Colonic mucosa (tissue), 4 donors: ENCODE data around the gene AMIGO1. TPM values are rescaled to one million over a fixed set of nuclear protein-coding genes. Genes with fewer than 3 reads are reported as not detected.

Experiments used
- DNase-seq: peaks from one replicate; pipeline ENCODE4 v3.0.0-alpha.2; 2020
- H3K27ac ChIP-seq: fragments of 200-600 bp; one replicate; pipeline ENCODE4 v1.8.0; 2021
- H3K27me3 ChIP-seq: fragments of 200-600 bp; one replicate; pipeline ENCODE4 v1.8.0; 2021
- H3K36me3 ChIP-seq: fragments of 200-600 bp; one replicate; pipeline ENCODE4 v1.8.0; 2021
- H3K4me1 ChIP-seq: fragments of 200-600 bp; one replicate; pipeline ENCODE4 v1.8.0; 2021; ENCODE audit warnings: mild to moderate bottlenecking
- H3K4me3 ChIP-seq: fragments of 200-600 bp; one replicate; pipeline ENCODE4 v1.8.0; 2021
- H3K9ac ChIP-seq, 2 donors: one replicate each; pipeline ENCODE4 v1.7.0; 2013; ENCODE audit warnings: control low read depth in 2 of 2, low read depth in 2 of 2, low read length in 2 of 2
- H3K9me3 ChIP-seq: fragments of 200-600 bp; one replicate; pipeline ENCODE4 v1.8.0; 2021
- intact Hi-C: fragments of 100-400 bp; cut with DNase I; formaldehyde crosslinking; loops from one replicate; pipeline ENCODE4 v1.14.1; 2022
- total RNA-seq, 2 donors: library from RNA; stranded (reverse); fragmentation: NEBNext Ultra II Directional in 1 of 2; extraction: Animal tissue kit (Norgen Biotek cat#: 25700) in 1 of 2; gene quantifications; one replicate each; pipeline ENCODE4 v1.2.1, GENCODE V29; 2021
- TF ChIP-seq, protein P1 (sequence below): fragments of 200-600 bp; IDR thresholded peaks from one replicate; pipeline ENCODE4 v1.8.0; 2022; ENCODE audit warnings: antibody characterized with exemption, mild to moderate bottlenecking
- donor health status: healthy.
- donor health status: DM: no; HTN: no; CAD: no.
- donor health status: DM: no; HTN: no; CAD: no.

AMIGO1 gene
- total RNA-seq, 2 donors from 2014 or later: 2.5 to 3.9 TPM

DNA sequence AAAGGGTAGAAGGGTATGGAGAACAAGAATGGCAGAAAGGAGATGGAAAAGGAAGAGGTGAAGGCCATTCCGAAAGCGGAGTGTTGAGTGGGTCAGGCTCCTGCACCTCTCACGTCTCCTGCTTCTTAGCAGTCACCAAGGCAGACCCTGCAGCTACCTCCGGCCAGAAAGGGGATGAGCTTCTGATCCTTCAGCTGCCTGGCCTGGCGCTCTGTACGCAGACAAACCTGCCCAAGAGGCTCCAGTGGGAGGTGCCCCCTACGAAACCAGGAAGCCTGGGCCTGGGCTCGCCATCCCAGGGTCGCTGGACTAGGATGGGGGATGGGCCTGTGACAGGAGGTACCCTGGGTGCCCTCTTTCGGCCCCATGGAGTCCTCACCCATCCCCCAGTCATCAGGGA lies 33.1 kb upstream of the AMIGO1 start:
- Histone ChIP-seq H3K4me1 (no peaks in the 10 kb centered on the region), H3K4me3 (no peak overlapping the region), H3K27ac (no peak overlapping the region), H3K9me3 (no peaks in the 10 kb centered on the region), H3K36me3 (no peaks in the 10 kb centered on the region), H3K9ac (no peak overlapping the region), H3K27me3 (no peaks in the 10 kb centered on the region)
- intact Hi-C loops: loop anchor here (5.0 to 10.0 kb wide), 3 partner anchors 95 to 442 kb away; partner anchors contain the start of gene AHCYL1
- TF ChIP-seq, protein P1, sequence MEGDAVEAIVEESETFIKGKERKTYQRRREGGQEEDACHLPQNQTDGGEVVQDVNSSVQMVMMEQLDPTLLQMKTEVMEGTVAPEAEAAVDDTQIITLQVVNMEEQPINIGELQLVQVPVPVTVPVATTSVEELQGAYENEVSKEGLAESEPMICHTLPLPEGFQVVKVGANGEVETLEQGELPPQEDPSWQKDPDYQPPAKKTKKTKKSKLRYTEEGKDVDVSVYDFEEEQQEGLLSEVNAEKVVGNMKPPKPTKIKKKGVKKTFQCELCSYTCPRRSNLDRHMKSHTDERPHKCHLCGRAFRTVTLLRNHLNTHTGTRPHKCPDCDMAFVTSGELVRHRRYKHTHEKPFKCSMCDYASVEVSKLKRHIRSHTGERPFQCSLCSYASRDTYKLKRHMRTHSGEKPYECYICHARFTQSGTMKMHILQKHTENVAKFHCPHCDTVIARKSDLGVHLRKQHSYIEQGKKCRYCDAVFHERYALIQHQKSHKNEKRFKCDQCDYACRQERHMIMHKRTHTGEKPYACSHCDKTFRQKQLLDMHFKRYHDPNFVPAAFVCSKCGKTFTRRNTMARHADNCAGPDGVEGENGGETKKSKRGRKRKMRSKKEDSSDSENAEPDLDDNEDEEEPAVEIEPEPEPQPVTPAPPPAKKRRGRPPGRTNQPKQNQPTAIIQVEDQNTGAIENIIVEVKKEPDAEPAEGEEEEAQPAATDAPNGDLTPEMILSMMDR: no peak
- no peak for DNase-seq

GRCh38 chr1:109541102-109541501 lies 31.6 kb upstream of the AMIGO1 start:
- TF ChIP-seq, protein P1: no peak
- intact Hi-C loops: loop anchor here (5.0 to 10.0 kb wide), 3 partner anchors 96 to 444 kb away; partner anchors contain the start of gene AHCYL1
- no peaks in the 10 kb centered on the region for H3K27me3 ChIP-seq
- H3K36me3 ChIP-seq: no peaks in the 10 kb centered on the region
- H3K9ac ChIP-seq: no peak overlapping the region
- no peaks in the 10 kb centered on the region for H3K4me1 ChIP-seq
- H3K9me3 ChIP-seq: no peaks in the 10 kb centered on the region
- no peak overlapping the region for H3K4me3 ChIP-seq
- H3K27ac ChIP-seq: no peak overlapping the region
- no peak for DNase-seq

DNA sequence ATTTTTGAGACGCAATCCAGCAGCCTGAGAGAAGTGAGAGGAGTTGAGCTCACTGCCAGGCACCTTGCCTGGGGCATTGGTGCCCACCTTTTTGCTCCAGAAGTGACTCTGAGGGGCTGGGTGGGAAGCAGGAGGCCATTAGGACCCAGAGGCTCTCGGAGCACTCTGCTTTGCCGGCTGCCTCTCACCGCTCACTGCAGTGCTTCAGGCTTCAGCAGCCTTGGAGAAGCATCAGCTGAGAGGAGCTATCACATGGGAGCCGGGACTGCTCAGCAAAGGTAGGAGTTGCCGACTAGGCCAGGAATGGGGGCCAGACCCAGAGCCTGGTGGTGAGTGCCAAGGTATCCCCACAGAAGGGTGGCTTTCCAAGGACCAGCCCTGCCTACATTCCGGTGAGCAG lies 30.1 kb upstream of the AMIGO1 start, which contains the start of gene GPR61:
TSS of gene GPR61 (plus strand) at position 197 of the 400 bp plus-strand sequence. CDS start 3,151 bp downstream, outside the sequence.
- H3K27ac ChIP-seq: no peak within 1 kb of the TSS
- no peak for DNase-seq
- H3K4me1 ChIP-seq: no peaks in the 10 kb centered on the region
- H3K4me3 ChIP-seq: no peak within 1 kb of the TSS
- no peaks in the 10 kb centered on the region for H3K36me3 ChIP-seq
- TF ChIP-seq, protein P1: no peak
- no peaks in the 10 kb centered on the region for H3K9me3 ChIP-seq
- no peaks in the 10 kb centered on the region for H3K27me3 ChIP-seq
- intact Hi-C loops: loop anchor here (5.0 to 10.0 kb wide), 4 partner anchors 98 to 445 kb away; partner anchors contain the start of genes AHCYL1 and PSMA5
- no peak within 1 kb of the TSS for H3K9ac ChIP-seq

GRCh38 chr1:109538827-109539555 lies 29.5 kb upstream of the AMIGO1 start:
- no peaks in the 10 kb centered on the region for H3K9me3 ChIP-seq
- no peak overlapping the region for H3K4me3 ChIP-seq
- no peak overlapping the region for H3K9ac ChIP-seq
- H3K4me1 ChIP-seq: no peaks in the 10 kb centered on the region
- no peak overlapping the region for H3K27ac ChIP-seq
- H3K36me3 ChIP-seq: no peaks in the 10 kb centered on the region
- intact Hi-C loops: loop anchor here (10.0 kb wide), 1 partner anchor 114 kb away; the partner anchor contains the start of gene PSMA5
- no peak for DNase-seq
- TF ChIP-seq, protein P1: no peak
- no peaks in the 10 kb centered on the region for H3K27me3 ChIP-seq

- Histone ChIP-seq H3K27me3 (no peaks in the 10 kb centered on the region), H3K36me3 (no peaks in the 10 kb centered on the region), H3K27ac (no peak overlapping the region), H3K9me3 (no peaks in the 10 kb centered on the region), H3K9ac (no peak overlapping the region), H3K4me3 (no peak overlapping the region), H3K4me1 (peaks cover 2% of the 10 kb centered on the region)
- TF ChIP-seq, protein P1: no peak
- no peak for DNase-seq
- intact Hi-C loops: loop anchor here (10.0 kb wide), 1 partner anchor 113 kb away; the partner anchor contains the start of gene PSMA5
Observed at GRCh38 chr1:109537450-109538178, 28.1 kb upstream of the AMIGO1 start.
